Stimulated activated CD8-positive, alpha-beta memory T cell treated with anti-CD3 and anti-CD28 coated beads, Interleukin-2, amount 100 ng/mL, for 48 hours (primary cell): Measurements from ENCODE around the gene FHOD1.
A peak's percentile ranks its signal among the peaks of the same experiment; 100 is the strongest.

ENCODE experiments used
- DNase-seq, 2 donors: peaks; one replicate each; pipeline ENCODE4 v3.0.0-alpha.2; 2020; ENCODE audit warnings: low read depth in 2 of 2

Gene FHOD1

GRCh38 chr16:67277294-67277998 lies 30.2 kb upstream of the FHOD1 start:
- DNase-seq = peak in 1 of 2 donors; percentile 31

DNA sequence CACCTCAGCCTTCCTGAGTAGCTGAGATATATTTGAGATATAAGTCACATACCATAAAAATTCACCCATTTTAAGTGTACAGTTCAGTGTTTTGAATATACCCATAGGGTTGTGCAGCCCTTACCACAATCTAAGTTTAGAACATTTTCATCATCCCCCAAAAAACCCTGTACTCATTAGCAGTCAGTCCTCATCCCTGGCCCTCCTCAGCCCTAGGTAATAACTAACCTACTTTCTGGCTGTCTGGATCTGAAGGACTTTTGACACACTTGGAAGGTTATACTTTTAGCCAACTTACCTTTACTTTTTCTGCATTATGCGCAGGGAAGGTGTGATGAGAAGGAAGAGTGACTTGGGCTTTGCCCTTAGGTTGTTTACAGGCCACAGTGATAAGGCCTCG lies 28.0 kb upstream of the FHOD1 start:
- no peak for DNase-seq

DNA sequence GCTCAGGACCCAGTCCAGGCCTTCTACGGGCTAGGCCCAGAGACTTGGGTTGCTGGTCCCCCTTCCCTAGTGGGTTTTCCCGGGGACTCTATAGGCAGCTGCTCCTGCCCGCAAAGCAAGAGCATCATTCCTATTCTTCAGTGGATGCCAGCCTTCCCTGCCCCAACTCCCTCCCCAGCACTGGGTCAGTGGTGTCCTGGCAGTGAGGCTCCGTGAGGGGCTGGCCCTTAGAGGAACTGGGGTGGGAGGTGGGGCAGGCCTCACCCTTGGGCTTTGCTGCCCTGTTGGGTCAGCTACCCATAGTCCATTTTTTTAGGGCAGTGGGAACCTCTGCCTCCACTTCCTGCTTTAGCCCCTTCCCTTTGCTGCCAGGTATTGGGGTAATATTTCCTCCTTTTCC lies 24.2 kb upstream of the FHOD1 start:
- no peak for DNase-seq

DNA sequence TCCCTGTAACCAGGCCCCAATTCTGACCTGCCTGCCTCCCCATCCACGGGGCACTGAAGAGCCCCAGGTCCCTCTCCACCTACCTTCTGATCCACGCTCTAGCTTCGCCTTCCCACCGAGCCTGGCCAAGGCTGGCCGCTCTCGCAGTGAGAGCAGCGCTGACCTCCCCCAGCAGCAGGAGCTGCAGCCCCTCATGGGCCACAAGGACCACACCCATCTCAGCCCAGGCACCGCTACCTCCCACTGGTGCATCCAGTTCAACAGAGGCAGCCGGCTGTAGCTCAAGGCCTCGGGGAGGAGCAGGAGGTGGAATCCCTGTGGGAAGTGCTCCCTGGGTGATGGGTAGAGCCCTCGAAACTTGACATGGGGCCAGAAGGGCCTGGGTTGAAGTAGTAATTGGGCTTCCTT lies 23.7 kb upstream of the FHOD1 start:
- no peak for DNase-seq

GRCh38 chr16:67269766-67270165 lies 22.5 kb upstream of the FHOD1 start:
- no peak for DNase-seq

DNA sequence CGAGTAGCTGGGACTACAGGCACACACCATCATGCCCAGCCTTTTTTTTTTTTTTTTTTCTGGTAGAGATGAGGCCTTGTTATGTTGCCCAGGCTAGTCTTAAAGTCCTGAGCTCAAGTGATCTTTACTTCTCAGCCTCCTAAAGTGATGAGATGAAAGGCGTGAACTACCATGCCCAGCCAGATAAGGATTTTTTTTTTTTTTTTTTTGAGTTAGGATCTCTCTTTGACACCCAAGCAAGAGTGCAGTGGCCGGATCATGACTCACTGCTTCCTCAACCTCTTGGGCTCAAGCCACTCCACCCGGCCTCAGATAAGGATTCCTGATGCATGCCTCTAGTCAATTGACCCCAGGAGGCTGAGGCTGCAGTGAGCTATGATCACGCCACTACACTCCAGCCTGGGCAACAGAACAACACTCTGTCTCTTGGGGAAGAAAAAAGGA lies 20.9 kb upstream of the FHOD1 start:
- no peak for DNase-seq

DNA sequence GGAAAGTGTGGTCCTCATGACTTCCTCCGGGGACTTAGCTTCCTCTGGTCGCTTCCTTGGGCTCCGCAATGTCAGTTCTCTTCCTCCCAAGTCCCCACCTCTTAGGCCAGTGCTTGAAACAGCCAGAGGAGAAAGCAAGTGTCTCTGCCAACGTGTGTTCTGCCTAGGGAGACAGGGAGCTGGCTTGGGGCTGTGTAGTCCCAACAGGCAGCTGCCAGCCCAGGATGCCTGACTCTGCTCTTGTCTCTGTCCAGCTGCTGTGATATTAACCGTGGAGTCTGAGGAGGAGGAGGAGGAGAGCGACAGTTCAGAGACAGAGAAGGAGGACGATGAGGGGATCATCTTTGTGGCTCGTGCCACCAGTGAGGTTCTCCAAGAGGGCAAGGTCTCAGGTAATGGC lies 18.6 kb upstream of the FHOD1 start:
- DNase-seq = no peak

GRCh38 chr16:67264866-67265265 lies 17.6 kb upstream of the FHOD1 start:
- no peak for DNase-seq

GRCh38 chr16:67264277-67264676 lies 17.0 kb upstream of the FHOD1 start:
- no peak for DNase-seq

DNA sequence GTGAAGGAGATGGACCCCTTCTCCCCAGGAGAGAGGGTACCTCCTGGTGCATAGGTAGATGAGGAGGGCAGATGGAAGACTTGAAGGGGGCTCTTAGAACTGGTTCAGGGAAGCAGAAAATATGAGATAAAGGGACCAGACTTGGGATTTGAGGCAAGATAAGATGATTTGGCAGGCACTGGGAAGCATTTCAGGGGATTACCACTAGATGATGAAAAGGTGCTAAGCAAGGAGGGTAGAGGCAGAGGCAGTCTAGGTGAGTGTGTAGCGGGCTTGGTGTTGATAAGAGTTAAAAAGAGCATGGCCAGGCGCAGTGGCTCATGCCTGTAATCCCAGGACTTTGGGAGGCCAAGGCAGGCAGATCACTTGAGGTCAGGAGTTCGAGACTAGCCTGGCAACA lies 15.9 kb upstream of the FHOD1 start:
- DNase-seq = no peak

- no peak for DNase-seq
These were observed 13.3 kb upstream of the FHOD1 start for GRCh38 chr16:67260426-67261063.

DNA sequence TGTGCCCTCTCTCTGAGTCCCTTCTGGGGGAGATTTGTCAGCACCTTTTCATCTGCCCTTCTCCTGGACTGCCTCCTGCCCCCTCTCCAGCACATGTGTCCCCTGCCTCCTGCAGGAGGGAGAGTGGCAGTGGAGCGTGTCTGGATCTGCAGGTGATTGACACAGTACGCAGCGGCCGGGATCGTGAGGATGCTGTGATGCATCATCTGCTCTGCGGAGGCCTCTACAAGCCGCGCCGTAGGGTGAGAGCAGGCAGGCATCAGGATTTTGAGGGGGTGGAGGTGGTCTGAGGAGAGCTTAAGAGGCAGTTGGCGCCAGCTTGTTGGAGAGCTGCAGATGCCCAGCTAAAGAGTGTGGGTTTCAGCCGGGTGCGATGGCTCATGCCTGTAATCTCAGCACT lies 12.4 kb upstream of the FHOD1 start:
- no peak for DNase-seq

DNA sequence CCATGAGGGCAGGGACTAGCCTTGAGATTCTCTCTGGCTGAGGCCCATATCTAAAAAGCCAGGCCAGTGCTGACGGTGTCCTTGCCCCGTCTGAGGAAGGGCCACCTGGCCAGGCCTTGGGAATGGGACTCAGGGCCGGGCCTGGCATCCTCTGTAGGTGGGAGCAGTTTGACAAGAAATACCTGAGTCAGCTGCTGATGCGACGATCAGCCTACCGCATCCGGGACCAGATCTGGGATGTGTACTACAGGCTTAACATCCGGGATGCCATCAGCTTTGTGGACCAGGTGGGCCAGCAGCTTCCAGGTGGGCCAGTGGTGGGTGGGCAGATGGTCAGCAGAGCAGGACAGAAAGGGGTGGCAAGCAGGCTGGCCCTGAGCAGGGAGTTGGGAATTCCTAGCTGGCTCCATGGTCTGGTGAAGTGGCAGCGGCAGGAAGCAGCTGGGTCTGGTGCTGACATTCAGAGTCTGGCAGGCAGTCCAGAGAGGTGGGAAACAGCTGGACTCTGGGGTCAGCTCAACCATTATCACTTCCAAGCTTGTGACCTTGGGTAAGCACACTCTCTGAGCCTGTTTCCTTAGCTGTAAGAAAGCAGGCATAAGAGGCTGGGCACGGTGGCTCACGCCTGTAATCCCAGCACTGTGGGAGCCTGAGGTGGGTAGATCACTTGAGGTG lies 11.0 kb upstream of the FHOD1 start:
- no peak for DNase-seq

- DNase-seq = no peak
These were observed 10.3 kb upstream of the FHOD1 start for GRCh38 chr16:67257486-67258160.

- no peak for DNase-seq
These were observed 9.5 kb upstream of the FHOD1 start for GRCh38 chr16:67256701-67257230.

DNA sequence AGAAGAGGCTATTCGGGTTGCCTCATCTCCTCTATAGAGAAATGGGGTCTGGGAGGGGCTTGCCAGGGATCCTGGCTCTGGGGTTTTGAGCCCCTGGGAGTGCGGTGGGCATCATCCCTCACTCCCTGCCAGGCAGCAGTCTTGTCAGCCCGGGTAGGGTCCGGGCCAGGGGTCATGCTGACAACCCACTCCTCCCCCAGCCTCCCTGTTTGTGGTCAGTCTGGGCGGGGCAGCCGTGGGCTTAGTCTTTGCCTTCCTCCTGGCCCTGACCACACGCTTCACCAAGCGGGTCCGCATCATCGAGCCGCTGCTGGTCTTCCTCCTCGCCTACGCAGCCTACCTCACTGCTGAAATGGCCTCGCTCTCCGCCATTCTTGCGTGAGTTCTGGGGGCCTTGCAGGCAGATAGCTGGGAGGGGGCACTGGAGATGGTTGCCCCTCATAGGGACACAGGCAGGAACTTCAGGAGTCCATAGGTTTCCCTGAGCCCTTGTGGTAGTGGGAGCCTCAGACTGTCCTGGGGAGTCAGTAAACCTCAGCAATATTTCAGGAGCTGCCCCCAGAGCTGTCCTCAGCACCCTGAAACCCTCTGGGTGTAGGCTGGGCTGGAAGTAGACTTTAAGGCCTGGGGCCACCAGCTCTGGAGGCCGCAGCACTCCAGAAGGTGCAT lies 8.4 kb upstream of the FHOD1 start:
- no peak for DNase-seq

DNA sequence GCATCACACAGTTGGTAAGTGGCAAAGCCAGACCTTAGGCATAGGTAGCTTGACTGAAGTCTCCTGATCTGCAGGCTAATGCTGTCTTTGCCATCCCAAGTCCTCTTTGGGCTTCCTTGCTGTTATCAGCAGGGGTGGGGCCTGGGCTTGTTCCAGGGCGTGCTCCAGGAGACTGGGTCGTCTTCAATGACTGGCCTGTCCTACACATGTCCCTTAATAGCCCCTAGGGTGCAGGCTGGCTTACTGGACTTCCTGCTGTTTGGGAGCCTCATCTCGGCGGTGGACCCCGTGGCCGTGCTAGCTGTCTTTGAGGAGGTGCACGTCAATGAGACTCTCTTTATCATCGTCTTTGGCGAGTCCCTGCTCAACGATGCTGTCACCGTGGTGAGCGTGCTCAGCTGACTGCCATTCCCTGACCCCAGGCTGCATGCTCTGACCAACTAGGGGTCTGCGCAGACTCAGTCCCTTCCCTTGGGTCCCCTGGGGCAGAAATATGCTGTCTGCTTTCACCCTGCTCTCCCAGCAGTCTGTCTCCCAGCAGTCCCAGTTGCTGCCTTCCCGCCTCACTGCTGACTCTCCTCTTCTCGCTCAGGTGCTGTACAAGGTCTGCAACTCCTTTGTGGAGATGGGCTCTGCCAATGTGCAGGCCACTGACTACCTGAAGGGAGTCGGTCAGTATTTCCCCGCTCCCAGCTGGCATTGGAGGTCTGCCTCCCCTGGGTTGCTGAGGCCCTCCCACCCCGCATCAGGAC lies 7.7 kb upstream of the FHOD1 start:
- DNase-seq = no peak

- no peak for DNase-seq
These were observed 5.6 kb upstream of the FHOD1 start for GRCh38 chr16:67252609-67253497.

DNA sequence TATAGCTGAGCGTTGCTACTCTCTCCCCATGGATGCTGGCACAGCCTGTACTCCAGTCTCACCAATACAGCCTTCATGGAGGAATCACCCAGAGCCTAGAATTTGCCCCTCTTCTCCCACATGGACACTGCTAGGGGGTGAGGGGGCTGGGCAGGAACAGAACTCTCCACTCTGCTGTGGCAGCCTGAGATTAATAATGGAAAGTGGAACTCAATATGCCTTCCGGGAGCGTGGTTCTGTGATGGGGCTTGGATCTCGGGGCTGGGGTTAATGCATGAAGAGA lies 2.7 kb upstream of the FHOD1 start:
- no peak for DNase-seq
